H9 (cell line): ENCODE data around the gene FARP2. TPM values are rescaled to one million over a fixed set of nuclear protein-coding genes. Genes with fewer than 3 reads are reported as not detected.

Source experiments
- DNase-seq: peaks from one replicate; pipeline ENCODE4 v3.0.0-alpha.2; 2017
- H2AFZ ChIP-seq: one replicate; pipeline ENCODE4 v1.6.1; 2013; ENCODE audit warnings: mild to moderate bottlenecking, low read length, control low read depth, moderate library complexity
- H2AK5ac ChIP-seq: 2 replicates; pipeline ENCODE4 v1.6.1; 2013; ENCODE audit warnings: low read length, control low read depth, mixed read lengths; ENCODE audit not compliant: insufficient read length
- H2BK120ac ChIP-seq: one replicate; pipeline ENCODE4 v1.6.1; 2013; ENCODE audit warnings: low read depth, mild to moderate bottlenecking, low read length, control low read depth, inconsistent platforms; ENCODE audit not compliant: poor library complexity, severe bottlenecking
- H2BK12ac ChIP-seq: 2 replicates; pipeline ENCODE4 v1.6.1; 2013; ENCODE audit warnings: low read length, control low read depth, mixed read lengths, low read depth; ENCODE audit not compliant: insufficient read length
- H2BK15ac ChIP-seq: 2 replicates; pipeline ENCODE4 v1.6.1; 2013; ENCODE audit warnings: low read depth, low read length, control low read depth
- H2BK20ac ChIP-seq: one replicate; pipeline ENCODE4 v1.6.1; 2013; ENCODE audit warnings: low read depth, mild to moderate bottlenecking, low read length, control low read depth, inconsistent platforms; ENCODE audit not compliant: poor library complexity, severe bottlenecking
- H2BK5ac ChIP-seq: 2 replicates; pipeline ENCODE4 v1.6.1; 2013; ENCODE audit warnings: low read length, control low read depth, mixed read lengths; ENCODE audit not compliant: insufficient read length
- H3K14ac ChIP-seq: 2 replicates; pipeline ENCODE4 v1.6.1; 2013; ENCODE audit warnings: low read length, control low read depth; ENCODE audit not compliant: insufficient read depth
- H3K18ac ChIP-seq: 2 replicates; pipeline ENCODE4 v1.6.1; 2013; ENCODE audit warnings: low read depth, mild to moderate bottlenecking, mixed read lengths, low read length, control low read depth; ENCODE audit not compliant: insufficient read length
- H3K23ac ChIP-seq: 2 replicates; pipeline ENCODE4 v1.6.1; 2013; ENCODE audit warnings: low read length, control low read depth, mixed read lengths, low read depth; ENCODE audit not compliant: insufficient read length
- H3K23me2 ChIP-seq: 2 replicates; pipeline ENCODE4 v1.6.1; 2013; ENCODE audit warnings: low read depth, mild to moderate bottlenecking, mixed read lengths, low read length, control low read depth; ENCODE audit not compliant: insufficient read length, poor library complexity, severe bottlenecking
- H3K27ac ChIP-seq: 2 replicates; pipeline ENCODE4 v1.5.1; 2013; ENCODE audit warnings: low read length, control low read depth, mixed read lengths, low read depth; ENCODE audit not compliant: insufficient read length
- H3K27me3 ChIP-seq: 2 replicates; pipeline ENCODE4 v1.6.1; 2013; ENCODE audit warnings: low read length, control low read depth, inconsistent platforms; ENCODE audit not compliant: insufficient read depth
- H3K4ac ChIP-seq: 2 replicates; pipeline ENCODE4 v1.6.1; 2013; ENCODE audit warnings: low read depth, mild to moderate bottlenecking, control low read depth, inconsistent platforms, low read length, moderate library complexity
- H3K4me1 ChIP-seq: 2 replicates; pipeline ENCODE4 v1.6.1; 2013; ENCODE audit warnings: low read length, control low read depth, inconsistent platforms; ENCODE audit not compliant: insufficient read depth
- H3K4me2 ChIP-seq: 2 replicates; pipeline ENCODE4 v1.6.1; 2013; ENCODE audit warnings: low read length, control low read depth, mixed read lengths; ENCODE audit not compliant: insufficient read length, insufficient read depth
- H3K56ac ChIP-seq: 2 replicates; pipeline ENCODE4 v1.6.1; 2013; ENCODE audit warnings: low read depth, mild to moderate bottlenecking, mixed read lengths, low read length, control low read depth; ENCODE audit not compliant: insufficient read length
- H3K79me1 ChIP-seq: 2 replicates; pipeline ENCODE4 v1.6.1; 2013; ENCODE audit warnings: low read depth, mild to moderate bottlenecking, moderate library complexity, low read length, control low read depth, inconsistent platforms; ENCODE audit not compliant: insufficient read depth, poor library complexity, severe bottlenecking
- H3K79me2 ChIP-seq: 2 replicates; pipeline ENCODE4 v1.6.1; 2013; ENCODE audit warnings: low read length, control low read depth, inconsistent platforms; ENCODE audit not compliant: insufficient read depth
- H3K9ac ChIP-seq: 2 replicates; pipeline ENCODE4 v1.6.1; 2013; ENCODE audit warnings: low read length, control low read depth, mixed read lengths; ENCODE audit not compliant: insufficient read length; ENCODE audit errors: extremely low read depth
- H3K9me3 ChIP-seq: one replicate; pipeline ENCODE4 v1.6.1; 2013; ENCODE audit warnings: low read depth, low read length, inconsistent platforms; ENCODE audit not compliant: control insufficient read depth
- H3T11ph ChIP-seq: one replicate; pipeline ENCODE4 v1.6.1; 2013; ENCODE audit warnings: mild to moderate bottlenecking, low read length, control low read depth, inconsistent platforms
- H4K20me1 ChIP-seq: one replicate; pipeline ENCODE4 v1.6.1; 2013; ENCODE audit not compliant: control insufficient read depth, insufficient read length, insufficient read depth
- H4K5ac ChIP-seq: 2 replicates; pipeline ENCODE4 v1.6.1; 2013; ENCODE audit warnings: low read depth, mild to moderate bottlenecking, mixed read lengths, low read length, control low read depth; ENCODE audit not compliant: insufficient read length
- H4K8ac ChIP-seq: replicated peaks from 2 replicates; pipeline ENCODE4 v1.6.1; 2013; ENCODE audit warnings: low read length, control low read depth, mixed read lengths, low read depth; ENCODE audit not compliant: insufficient read length
- H4K91ac ChIP-seq: 2 replicates; pipeline ENCODE4 v1.6.1; 2013; ENCODE audit warnings: low read depth, mild to moderate bottlenecking, moderate library complexity, mixed read lengths, low read length, control low read depth; ENCODE audit not compliant: insufficient read length
- H3K27ac Mint-ChIP-seq, 3 experiments: 2 replicates in 2 of 3; 3 replicates in 1 of 3; pipeline ENCODE4 v1.8.0; 2020 to 2021; ENCODE audit warnings: mixed read lengths in 3 of 3, mild to moderate bottlenecking in 1 of 3, moderate library complexity in 1 of 3
- H3K27me3 Mint-ChIP-seq: 2 replicates; pipeline ENCODE4 v1.8.0; 2021; ENCODE audit warnings: low read depth, mild to moderate bottlenecking, moderate library complexity, mixed read lengths
- H3K36me3 Mint-ChIP-seq, 3 experiments: 2 replicates in 2 of 3; 3 replicates in 1 of 3; pipeline ENCODE4 v1.8.0; 2020 to 2021; ENCODE audit warnings: low read depth in 3 of 3, mixed read lengths in 3 of 3; ENCODE audit not compliant: insufficient read depth in 1 of 3
- H3K4me1 Mint-ChIP-seq, 2 experiments: 2 replicates each; pipeline ENCODE4 v1.8.0; 2020; ENCODE audit warnings: mixed read lengths in 2 of 2
- H3K4me3 Mint-ChIP-seq, 2 experiments: 2 replicates in 1 of 2; 3 replicates in 1 of 2; pipeline ENCODE4 v1.8.0; 2020 to 2021; ENCODE audit warnings: mild to moderate bottlenecking in 2 of 2, mixed read lengths in 2 of 2, moderate library complexity in 1 of 2
- H3K9me3 Mint-ChIP-seq, 2 experiments: 2 replicates in 1 of 2; 3 replicates in 1 of 2; pipeline ENCODE4 v1.8.0; 2020; ENCODE audit warnings: mild to moderate bottlenecking in 2 of 2, mixed read lengths in 2 of 2, moderate library complexity in 1 of 2
- WGBS: extraction: QIAGEN DNeasy Blood & Tissue Kit; methylation state at CpG from one replicate; pipeline ENCODE4 v1.1.7; 2013; ENCODE audit warnings: missing lambda C conversion rate, low lambda C conversion rate, mixed read lengths; ENCODE audit not compliant: insufficient read length; ENCODE audit errors: extremely low coverage; 5-methylcytosine and 5-hydroxymethylcytosine counted together
- total RNA-seq: library from RNA; stranded (reverse); gene quantifications from 2 replicates; pipeline ENCODE4 v1.2.1, GENCODE V29; 2021
- TF ChIP-seq, protein P1 (sequence below): fragments of 200-600 bp; sonication (generic); conservative IDR thresholded peaks from 3 replicates; pipeline ENCODE4 v1.8.0; 2021; ENCODE audit warnings: antibody characterized with exemption, mild to moderate bottlenecking

Gene FARP2
- total RNA-seq, 1 experiment from 2014 or later, result 33.9 TPM

DNA sequence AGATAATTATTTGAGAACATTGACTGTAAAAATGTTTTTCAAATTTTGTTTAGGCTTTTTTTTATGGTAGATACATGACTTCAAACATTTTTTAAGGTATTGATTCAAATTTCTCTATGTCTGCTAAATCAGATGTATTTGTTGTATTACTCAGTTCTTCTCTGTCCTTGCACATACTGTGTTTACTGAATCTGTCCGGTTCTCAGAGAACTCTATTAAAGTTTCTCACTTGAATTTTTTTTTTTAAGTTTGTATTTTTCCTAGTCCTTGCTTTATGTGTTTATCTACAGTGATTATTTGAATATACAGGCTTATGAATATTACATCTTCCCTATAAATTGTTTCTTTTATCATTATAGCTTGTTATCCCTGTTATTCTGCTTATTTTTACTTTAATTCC is 35.1 kb upstream of the FARP2 start:
- H3K79me1 ChIP-seq, result peaks cover 7% of the 10 kb centered on the region
- H2BK12ac ChIP-seq, result no peak overlapping the region
- H3K27ac ChIP-seq, result no peak overlapping the region
- no peak overlapping the region for H3K56ac ChIP-seq
- peaks cover 9 to 38% (median 37%) of the 10 kb centered on the region in 3 experiments; a peak in 6 of 7 replicates for H3K36me3 Mint-ChIP-seq
- no peak overlapping the region for H3T11ph ChIP-seq
- H3K27me3 ChIP-seq, result no peaks in the 10 kb centered on the region
- WGBS, result no CpG with 5 or more reads among the region's 1 CpG
- no peak overlapping the region for H3K9ac ChIP-seq
- no peak overlapping the region for H4K8ac ChIP-seq
- no peak overlapping the region for H3K14ac ChIP-seq
- no peak overlapping the region for H2BK15ac ChIP-seq
- H3K4me2 ChIP-seq, result no peak overlapping the region
- H3K27me3 Mint-ChIP-seq, result no peaks in the 10 kb centered on the region
- H4K5ac ChIP-seq, result no peak overlapping the region
- H2AK5ac ChIP-seq, result no peak overlapping the region
- no peak overlapping the region for H2BK120ac ChIP-seq
- peak overlapping the region in 1 of 2 experiments; percentile 43; a peak in 1 of 5 replicates for H3K4me3 Mint-ChIP-seq
- peaks cover 61 to 64% of the 10 kb centered on the region in 2 experiments for H3K4me1 Mint-ChIP-seq
- peaks cover 9% of the 10 kb centered on the region for H3K23me2 ChIP-seq
- no peak overlapping the region for H3K4ac ChIP-seq
- H3K23ac ChIP-seq, result no peak overlapping the region
- peaks cover 3% of the 10 kb centered on the region for H3K4me1 ChIP-seq
- H3K9me3 ChIP-seq, result no peaks in the 10 kb centered on the region
- H2BK20ac ChIP-seq, result no peak overlapping the region
- no peaks in the 10 kb centered on the region for H3K9me3 Mint-ChIP-seq
- no peak overlapping the region for H4K91ac ChIP-seq
- no peak overlapping the region for H2AFZ ChIP-seq
- H2BK5ac ChIP-seq, result no peak overlapping the region
- H4K20me1 ChIP-seq, result no peaks in the 10 kb centered on the region
- DNase-seq, result no peak
- H3K27ac Mint-ChIP-seq, result peak overlapping the region in 1 of 3 experiments; percentile 86; a peak in 2 of 7 replicates
- TF ChIP-seq, protein P1, sequence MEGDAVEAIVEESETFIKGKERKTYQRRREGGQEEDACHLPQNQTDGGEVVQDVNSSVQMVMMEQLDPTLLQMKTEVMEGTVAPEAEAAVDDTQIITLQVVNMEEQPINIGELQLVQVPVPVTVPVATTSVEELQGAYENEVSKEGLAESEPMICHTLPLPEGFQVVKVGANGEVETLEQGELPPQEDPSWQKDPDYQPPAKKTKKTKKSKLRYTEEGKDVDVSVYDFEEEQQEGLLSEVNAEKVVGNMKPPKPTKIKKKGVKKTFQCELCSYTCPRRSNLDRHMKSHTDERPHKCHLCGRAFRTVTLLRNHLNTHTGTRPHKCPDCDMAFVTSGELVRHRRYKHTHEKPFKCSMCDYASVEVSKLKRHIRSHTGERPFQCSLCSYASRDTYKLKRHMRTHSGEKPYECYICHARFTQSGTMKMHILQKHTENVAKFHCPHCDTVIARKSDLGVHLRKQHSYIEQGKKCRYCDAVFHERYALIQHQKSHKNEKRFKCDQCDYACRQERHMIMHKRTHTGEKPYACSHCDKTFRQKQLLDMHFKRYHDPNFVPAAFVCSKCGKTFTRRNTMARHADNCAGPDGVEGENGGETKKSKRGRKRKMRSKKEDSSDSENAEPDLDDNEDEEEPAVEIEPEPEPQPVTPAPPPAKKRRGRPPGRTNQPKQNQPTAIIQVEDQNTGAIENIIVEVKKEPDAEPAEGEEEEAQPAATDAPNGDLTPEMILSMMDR, result no peak
- H3K18ac ChIP-seq, result no peak overlapping the region
- H3K79me2 ChIP-seq, result peaks cover 76% of the 10 kb centered on the region
